ENCODE results near the gene ZNF516. TPM values are rescaled to one million over a fixed set of nuclear protein-coding genes. Genes with fewer than 3 reads are reported as not detected.

The ZNF516 gene
- total RNA-seq, 1 donor from 2014 or later, result 1.2 TPM

- peaks cover 9% of the 10 kb centered on the region for H3K27me3 Mint-ChIP-seq (ENCODE audit: low read depth)
- H3K27ac Mint-ChIP-seq, result no peak overlapping the region
- intact Hi-C loops (cut with micrococcal nuclease), result loop anchor here (10.0 kb wide), 1 partner anchor 1156 kb away; the partner anchor contains the start of gene TSHZ1
- H3K36me3 Mint-ChIP-seq (ENCODE audit: low read depth), result peaks cover 7% of the 10 kb centered on the region
- no peak overlapping the region for H3K4me3 Mint-ChIP-seq (ENCODE audit: low read depth)
- no peak for DNase-seq (ENCODE audit: low spot score)
- H3K4me1 Mint-ChIP-seq (ENCODE audit: low read depth), result peaks cover 28% of the 10 kb centered on the region
- peaks cover 8% of the 10 kb centered on the region for H3K9me3 Mint-ChIP-seq
These were observed 124.4 kb downstream of the ZNF516 start for GRCh38 chr18:76370686-76371085.

DNA sequence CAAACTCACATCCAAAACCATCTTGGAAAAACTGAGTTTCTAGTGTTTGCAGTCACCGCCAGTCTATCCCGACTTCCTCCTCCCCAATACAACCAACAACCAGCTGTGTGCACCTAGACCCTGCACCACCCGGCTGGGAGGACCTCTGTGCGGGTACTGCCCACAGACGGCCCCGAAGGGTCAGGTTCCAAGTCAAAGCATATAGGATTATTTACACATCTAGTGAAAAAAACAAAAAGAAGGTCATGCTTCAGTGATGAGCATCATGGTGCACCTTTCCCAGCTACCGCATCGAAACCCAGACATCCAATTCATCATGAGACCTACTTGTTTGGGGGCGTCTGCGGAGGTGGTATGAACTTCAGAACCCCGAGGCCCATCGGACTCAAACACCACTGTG, 124.8 kb downstream of the ZNF516 start:
- peaks cover 23% of the 10 kb centered on the region for H3K4me1 Mint-ChIP-seq (ENCODE audit: low read depth)
- no peak overlapping the region for H3K27ac Mint-ChIP-seq
- H3K9me3 Mint-ChIP-seq, result peaks cover 7% of the 10 kb centered on the region
- H3K4me3 Mint-ChIP-seq (ENCODE audit: low read depth), result no peak overlapping the region
- DNase-seq (ENCODE audit: low spot score), result no peak
- intact Hi-C loops (cut with micrococcal nuclease), result loop anchor here (10.0 kb wide), 1 partner anchor 1155 kb away; the partner anchor contains the start of gene TSHZ1
- H3K36me3 Mint-ChIP-seq (ENCODE audit: low read depth), result peaks cover 7% of the 10 kb centered on the region
- H3K27me3 Mint-ChIP-seq (ENCODE audit: low read depth), result peaks cover 9% of the 10 kb centered on the region

GRCh38 chr18:76369791-76370190, 125.3 kb downstream of the ZNF516 start:
- Mint-ChIP-seq H3K4me1 (ENCODE audit: low read depth) (peaks cover 19% of the 10 kb centered on the region), H3K9me3 (peaks cover 3% of the 10 kb centered on the region), H3K27me3 (ENCODE audit: low read depth) (peaks cover 9% of the 10 kb centered on the region), H3K27ac (no peak overlapping the region), H3K4me3 (ENCODE audit: low read depth) (no peak overlapping the region), H3K36me3 (ENCODE audit: low read depth) (peaks cover 4% of the 10 kb centered on the region)
- intact Hi-C loops (cut with micrococcal nuclease), result loop anchor here (10.0 kb wide), 1 partner anchor 1155 kb away; the partner anchor contains the start of gene TSHZ1
- no peak for DNase-seq (ENCODE audit: low spot score)

GRCh38 chr18:76368976-76369375, 126.1 kb downstream of the ZNF516 start:
- H3K9me3 Mint-ChIP-seq, result peaks cover 3% of the 10 kb centered on the region
- intact Hi-C loops (cut with micrococcal nuclease), result no loop called here
- no peak overlapping the region for H3K27ac Mint-ChIP-seq
- H3K4me3 Mint-ChIP-seq (ENCODE audit: low read depth), result no peak overlapping the region
- H3K4me1 Mint-ChIP-seq (ENCODE audit: low read depth), result peaks cover 16% of the 10 kb centered on the region
- H3K27me3 Mint-ChIP-seq (ENCODE audit: low read depth), result peaks cover 9% of the 10 kb centered on the region
- peaks cover 4% of the 10 kb centered on the region for H3K36me3 Mint-ChIP-seq (ENCODE audit: low read depth)
- no peak for DNase-seq (ENCODE audit: low spot score)

DNA sequence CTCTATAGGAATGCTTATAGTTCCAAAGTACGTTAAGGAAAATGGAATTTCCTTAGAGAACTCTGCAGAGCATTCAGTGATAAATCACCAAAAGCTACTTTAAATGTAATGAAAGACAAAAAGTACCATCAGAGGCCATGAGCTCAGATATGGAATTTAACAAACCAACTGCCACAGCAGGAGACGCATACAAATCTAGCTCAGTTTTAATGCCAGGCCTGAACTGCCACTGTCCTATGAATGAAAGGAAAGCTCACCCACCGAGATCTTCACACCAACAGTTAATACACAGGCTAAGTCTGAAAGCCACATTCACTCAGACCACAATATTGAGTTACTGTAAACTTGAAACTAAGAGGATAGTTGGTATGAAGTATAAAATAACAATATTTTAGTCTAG, 126.8 kb downstream of the ZNF516 start:
- DNase-seq (ENCODE audit: low spot score), result no peak
- Mint-ChIP-seq H3K4me3 (ENCODE audit: low read depth) (no peak overlapping the region), H3K36me3 (ENCODE audit: low read depth) (peaks cover 4% of the 10 kb centered on the region), H3K9me3 (no peaks in the 10 kb centered on the region), H3K4me1 (ENCODE audit: low read depth) (peaks cover 14% of the 10 kb centered on the region), H3K27ac (no peak overlapping the region), H3K27me3 (ENCODE audit: low read depth) (peaks cover 9% of the 10 kb centered on the region)
- intact Hi-C loops (cut with micrococcal nuclease), result no loop called here

DNA sequence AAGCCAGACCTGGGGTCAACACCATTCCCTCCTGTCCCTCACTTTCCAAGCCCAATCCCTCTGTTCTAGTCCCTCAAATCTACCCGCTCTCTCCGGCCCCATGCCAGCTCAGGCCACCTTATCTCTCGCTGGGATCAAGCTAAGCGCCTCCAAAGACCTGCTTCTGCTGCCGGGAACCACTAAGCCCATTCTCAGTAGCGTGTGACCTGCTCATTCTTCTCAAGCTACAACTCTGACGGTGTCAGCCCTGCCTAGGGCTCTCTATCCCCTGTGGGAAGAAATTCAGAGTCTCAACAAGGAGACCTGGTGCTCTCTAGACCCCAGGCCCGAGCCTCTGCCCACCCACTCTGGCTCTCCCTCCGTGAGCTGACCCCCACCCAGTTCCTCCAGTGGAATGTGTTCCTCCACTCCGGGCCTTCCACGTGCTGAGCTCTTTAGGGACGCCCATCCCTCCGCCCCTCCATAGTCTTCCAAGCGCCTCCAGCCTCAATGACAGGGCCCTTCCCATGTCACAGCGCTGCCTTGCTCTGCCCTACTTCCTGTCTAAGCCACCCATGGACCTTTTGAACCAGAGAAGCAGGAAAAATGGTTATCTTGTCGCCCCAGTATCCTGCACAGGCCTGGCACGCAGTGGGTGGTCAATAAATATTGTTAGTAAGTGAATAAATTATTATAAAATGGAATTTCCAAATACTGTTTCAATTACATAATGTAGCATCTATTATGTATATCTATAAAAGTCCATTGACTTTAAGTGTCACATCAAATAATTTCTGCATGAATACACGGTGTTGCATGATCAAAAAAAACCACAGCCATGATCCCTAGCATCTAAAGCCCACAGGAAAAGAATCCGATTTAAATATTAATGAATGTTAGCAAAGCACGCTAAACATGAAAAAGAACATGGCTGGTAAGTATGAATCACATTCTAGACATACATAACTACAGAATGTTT, 127.6 kb downstream of the ZNF516 start:
- Mint-ChIP-seq H3K9me3 (no peaks in the 10 kb centered on the region), H3K36me3 (ENCODE audit: low read depth) (peaks cover 4% of the 10 kb centered on the region), H3K4me1 (ENCODE audit: low read depth) (peaks cover 10% of the 10 kb centered on the region), H3K27me3 (ENCODE audit: low read depth) (peaks cover 4% of the 10 kb centered on the region), H3K4me3 (ENCODE audit: low read depth) (no peak overlapping the region), H3K27ac (no peak overlapping the region)
- DNase-seq (ENCODE audit: low spot score), result no peak
- intact Hi-C loops (cut with micrococcal nuclease), result no loop called here

GRCh38 chr18:76365561-76365960, 129.5 kb downstream of the ZNF516 start:
- intact Hi-C loops (cut with micrococcal nuclease), result no loop called here
- Mint-ChIP-seq H3K36me3 (ENCODE audit: low read depth) (no peaks in the 10 kb centered on the region), H3K4me3 (ENCODE audit: low read depth) (no peak overlapping the region), H3K27me3 (ENCODE audit: low read depth) (peaks cover 4% of the 10 kb centered on the region), H3K4me1 (ENCODE audit: low read depth) (peaks cover 10% of the 10 kb centered on the region), H3K27ac (no peak overlapping the region), H3K9me3 (no peaks in the 10 kb centered on the region)
- DNase-seq (ENCODE audit: low spot score), result no peak

DNA sequence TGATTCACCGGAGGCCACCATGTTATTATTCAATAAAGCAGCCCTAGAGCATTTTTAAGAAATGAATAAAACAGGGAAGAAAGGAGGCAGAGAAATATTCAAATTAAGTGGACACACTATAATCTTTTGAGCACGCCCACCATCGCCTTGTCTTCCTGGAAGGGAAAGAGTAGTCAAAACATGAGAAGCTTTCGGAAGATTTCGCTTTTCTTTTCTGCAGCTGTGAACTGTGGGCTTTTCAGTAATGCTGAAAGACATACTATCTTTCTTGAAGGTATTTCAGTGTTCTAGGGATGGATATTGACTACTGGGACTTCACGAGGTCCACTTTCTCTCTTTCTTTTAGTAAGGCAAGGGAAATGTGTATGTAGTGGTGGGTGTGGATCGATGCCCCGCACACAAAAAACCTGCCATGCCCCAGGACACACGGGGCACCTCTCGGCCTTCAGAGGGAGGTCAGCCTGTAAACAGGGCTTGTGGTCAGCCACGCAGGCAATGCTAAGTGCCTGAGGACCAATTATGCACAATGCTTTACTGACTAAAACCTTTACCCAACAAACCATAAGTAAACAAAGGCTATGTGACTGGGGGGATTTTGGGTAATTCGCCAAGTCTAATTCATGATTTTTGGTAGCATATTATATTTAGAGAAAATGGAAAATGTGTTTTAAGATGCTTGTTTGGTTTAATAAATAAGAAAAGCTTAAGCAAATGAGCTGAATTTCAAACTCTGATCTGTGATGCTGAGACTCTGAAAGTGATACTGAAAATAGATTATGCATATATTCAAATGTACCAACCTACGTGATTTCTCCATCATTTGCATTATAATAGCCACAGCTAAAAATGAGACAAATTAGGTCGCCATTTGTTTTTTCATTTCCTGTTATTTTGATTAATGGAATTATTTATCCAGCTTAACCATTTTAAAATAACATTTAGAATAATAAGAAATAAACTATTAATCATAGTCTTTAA, 130.5 kb downstream of the ZNF516 start:
- no peaks in the 10 kb centered on the region for H3K9me3 Mint-ChIP-seq
- no peak for DNase-seq (ENCODE audit: low spot score)
- peaks cover 10% of the 10 kb centered on the region for H3K4me1 Mint-ChIP-seq (ENCODE audit: low read depth)
- no peaks in the 10 kb centered on the region for H3K36me3 Mint-ChIP-seq (ENCODE audit: low read depth)
- H3K27me3 Mint-ChIP-seq (ENCODE audit: low read depth), result peaks cover 2% of the 10 kb centered on the region
- H3K27ac Mint-ChIP-seq, result no peak overlapping the region
- H3K4me3 Mint-ChIP-seq (ENCODE audit: low read depth), result no peak overlapping the region
- intact Hi-C loops (cut with micrococcal nuclease), result loop anchor here (1.0 kb wide), 1 partner anchor 10 kb away; no protein-coding TSS in a partner anchor

DNA sequence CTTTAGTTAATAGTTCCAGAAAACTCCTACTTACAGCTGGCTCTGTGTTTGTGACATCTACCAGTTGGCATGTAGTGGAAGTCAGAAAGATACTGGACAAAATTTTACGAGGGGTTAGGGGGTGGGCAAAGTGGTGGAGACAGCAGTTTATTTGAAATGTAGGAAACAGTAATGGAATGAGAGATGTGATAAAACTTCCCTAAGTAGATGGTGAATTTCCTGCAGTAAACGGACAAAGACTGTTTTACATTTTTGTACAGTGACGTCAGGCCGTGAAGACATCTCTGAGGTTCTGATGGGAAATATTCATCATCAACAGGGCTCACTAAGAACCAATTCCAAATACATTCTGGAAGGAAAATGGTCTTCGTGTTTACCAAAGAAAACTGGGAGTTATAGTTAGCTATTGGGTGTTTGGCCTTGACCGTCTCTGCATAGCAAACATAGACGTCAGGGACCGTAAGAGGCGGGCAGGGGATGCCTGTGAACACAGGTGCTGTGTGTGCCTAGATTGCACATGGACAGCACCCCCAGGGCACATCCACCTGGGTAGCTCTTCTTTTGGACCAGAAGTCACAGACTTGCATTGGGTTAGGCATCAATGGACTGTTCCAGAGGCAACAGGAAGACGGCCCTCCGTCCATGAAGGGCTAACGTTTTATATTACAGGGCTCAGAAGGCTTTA, 131.5 kb downstream of the ZNF516 start:
- H3K36me3 Mint-ChIP-seq (ENCODE audit: low read depth), result no peaks in the 10 kb centered on the region
- intact Hi-C loops (cut with micrococcal nuclease), result loop anchor here (1.0 kb wide), 1 partner anchor 11 kb away; no protein-coding TSS in a partner anchor
- H3K4me1 Mint-ChIP-seq (ENCODE audit: low read depth), result peaks cover 10% of the 10 kb centered on the region
- no peak overlapping the region for H3K27ac Mint-ChIP-seq
- no peaks in the 10 kb centered on the region for H3K27me3 Mint-ChIP-seq (ENCODE audit: low read depth)
- no peaks in the 10 kb centered on the region for H3K9me3 Mint-ChIP-seq
- no peak for DNase-seq (ENCODE audit: low spot score)
- H3K4me3 Mint-ChIP-seq (ENCODE audit: low read depth), result no peak overlapping the region

GRCh38 chr18:76362676-76363075, 132.4 kb downstream of the ZNF516 start:
- no peak overlapping the region for H3K27ac Mint-ChIP-seq
- peaks cover 8% of the 10 kb centered on the region for H3K4me1 Mint-ChIP-seq (ENCODE audit: low read depth)
- no peaks in the 10 kb centered on the region for H3K27me3 Mint-ChIP-seq (ENCODE audit: low read depth)
- no peak for DNase-seq (ENCODE audit: low spot score)
- H3K9me3 Mint-ChIP-seq, result no peaks in the 10 kb centered on the region
- intact Hi-C loops (cut with micrococcal nuclease), result no loop called here
- H3K4me3 Mint-ChIP-seq (ENCODE audit: low read depth), result no peak overlapping the region
- H3K36me3 Mint-ChIP-seq (ENCODE audit: low read depth), result no peaks in the 10 kb centered on the region

DNA sequence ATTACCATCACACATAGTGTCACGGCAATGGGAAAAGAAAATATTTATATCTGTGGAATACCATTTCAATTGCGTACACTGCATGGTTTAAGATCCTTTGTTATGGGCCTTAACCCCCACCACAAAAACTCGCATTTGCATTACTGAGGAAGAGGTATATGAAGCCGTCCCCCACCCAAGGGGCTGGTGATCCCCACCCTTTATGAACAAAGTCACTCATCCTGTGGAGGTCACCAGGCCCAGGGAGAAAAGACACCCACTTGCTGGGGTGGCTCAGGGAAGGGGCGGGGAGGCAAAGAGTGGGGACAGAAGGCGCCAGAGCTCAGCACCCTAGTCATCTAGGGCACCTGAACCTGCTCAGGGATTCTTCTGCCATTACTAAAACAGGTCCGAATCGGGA, 133.8 kb downstream of the ZNF516 start:
- H3K36me3 Mint-ChIP-seq (ENCODE audit: low read depth), result no peaks in the 10 kb centered on the region
- H3K27me3 Mint-ChIP-seq (ENCODE audit: low read depth), result no peaks in the 10 kb centered on the region
- no peak overlapping the region for H3K4me3 Mint-ChIP-seq (ENCODE audit: low read depth)
- H3K9me3 Mint-ChIP-seq, result no peaks in the 10 kb centered on the region
- no peak overlapping the region for H3K27ac Mint-ChIP-seq
- intact Hi-C loops (cut with micrococcal nuclease), result no loop called here
- DNase-seq (ENCODE audit: low spot score), result no peak
- peaks cover 8% of the 10 kb centered on the region for H3K4me1 Mint-ChIP-seq (ENCODE audit: low read depth)

DNA sequence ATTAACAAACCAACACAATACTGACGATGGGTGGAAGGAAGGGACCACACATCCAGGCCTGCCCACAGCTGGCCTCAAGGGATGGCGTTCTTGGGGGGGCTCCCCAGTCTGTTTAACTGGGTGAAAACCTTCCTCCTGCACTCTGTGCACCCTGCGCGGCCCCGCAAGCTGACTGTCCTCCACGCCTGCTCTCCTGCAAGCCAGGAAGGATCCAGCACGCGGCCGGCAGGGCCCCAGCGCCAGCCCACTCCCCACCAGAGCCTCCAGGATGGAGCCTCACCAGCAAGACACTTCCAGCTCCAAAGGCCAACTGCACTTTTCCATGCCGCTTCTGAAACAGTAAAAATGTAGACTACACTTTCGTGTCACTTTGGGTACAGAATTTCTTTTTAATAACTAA, 135.1 kb downstream of the ZNF516 start:
- no peak overlapping the region for H3K4me3 Mint-ChIP-seq (ENCODE audit: low read depth)

More for the DNA sequence above, 135.1 kb downstream of the ZNF516 start:
- no peaks in the 10 kb centered on the region for H3K27me3 Mint-ChIP-seq (ENCODE audit: low read depth)
- DNase-seq (ENCODE audit: low spot score), result no peak
- intact Hi-C loops (cut with micrococcal nuclease), result no loop called here
- peaks cover 8% of the 10 kb centered on the region for H3K4me1 Mint-ChIP-seq (ENCODE audit: low read depth)
- H3K36me3 Mint-ChIP-seq (ENCODE audit: low read depth), result no peaks in the 10 kb centered on the region
- H3K27ac Mint-ChIP-seq, result no peak overlapping the region
- no peaks in the 10 kb centered on the region for H3K9me3 Mint-ChIP-seq

Measured in activated T-helper 2 cell treated with anti-CD3 and anti-CD28 coated beads, Interferon-gamma antibody, Interleukin-2, Interleukin-4, amounts not matched to agents 10 μg/mL and 5 μg/mL and 100 μg/mL, durations not matched to agents 14 hours and 24 hours and 36 hours (primary cell).